ENCODE measurements around the gene DEDD2. TPM values are rescaled to one million over a fixed set of nuclear protein-coding genes. Genes with fewer than 3 reads are reported as not detected.
A peak's percentile ranks its signal among the peaks of the same experiment; 100 is the strongest.

The DEDD2 gene
- total and polyA plus RNA-seq, 10 of the 15 experiments (the other 5 are each of a cell fraction or from before 2014, with no cell fraction given): 2.5 to 24.7 (median 17.6) TPM

GRCh38 chr19:42232435-42232834 lies 15.0 kb upstream of the DEDD2 start:
- no peaks in the 10 kb centered on the region for H3K4me1 ChIP-seq (ENCODE audit: control insufficient read depth, insufficient read depth, low read length)
- H3K27ac ChIP-seq (ENCODE audit: control insufficient read depth, insufficient read depth): no peak overlapping the region
- H3K4me2 ChIP-seq (ENCODE audit: control insufficient read depth, insufficient read depth): no peak overlapping the region
- in situ Hi-C loops (cut with MboI) (no loop called here), intact Hi-C loops (cut with micrococcal nuclease; ENCODE audit: unreplicated experiment) (no loop called here)
- H3K79me2 ChIP-seq (ENCODE audit: control insufficient read depth, insufficient read depth, low read length): no peaks in the 10 kb centered on the region
- TSS peak; percentile 31 for BruUV-seq (replicated peaks)
- H3K36me3 ChIP-seq (ENCODE audit: control insufficient read depth in 2 of 2, insufficient read depth in 2 of 2, low read length in 1 of 2): peaks cover 30 to 36% of the 10 kb centered on the region in 2 experiments; a peak in 3 of 4 replicates
- POLR2A ChIA-PET: interaction anchor here (0.9 kb wide), 1 partner anchor 12 kb away, joined by 3 read pairs; the partner anchor contains the start of gene ZNF526
- no peak for TF ChIP-seq IKZF2 (IDR thresholded peaks at IDR 0.05)
- no peak for TF ChIP-seq SRF (IDR thresholded peaks at IDR 0.05; ENCODE audit: low read depth in 2 of 2, low read length in 2 of 2)
- no peak for TF ChIP-seq PML (IDR thresholded peaks at IDR 0.05; ENCODE audit: low read length)
- no peak for TF ChIP-seq LARP7 (IDR thresholded peaks at IDR 0.05)
- TF ChIP-seq, protein P1, sequence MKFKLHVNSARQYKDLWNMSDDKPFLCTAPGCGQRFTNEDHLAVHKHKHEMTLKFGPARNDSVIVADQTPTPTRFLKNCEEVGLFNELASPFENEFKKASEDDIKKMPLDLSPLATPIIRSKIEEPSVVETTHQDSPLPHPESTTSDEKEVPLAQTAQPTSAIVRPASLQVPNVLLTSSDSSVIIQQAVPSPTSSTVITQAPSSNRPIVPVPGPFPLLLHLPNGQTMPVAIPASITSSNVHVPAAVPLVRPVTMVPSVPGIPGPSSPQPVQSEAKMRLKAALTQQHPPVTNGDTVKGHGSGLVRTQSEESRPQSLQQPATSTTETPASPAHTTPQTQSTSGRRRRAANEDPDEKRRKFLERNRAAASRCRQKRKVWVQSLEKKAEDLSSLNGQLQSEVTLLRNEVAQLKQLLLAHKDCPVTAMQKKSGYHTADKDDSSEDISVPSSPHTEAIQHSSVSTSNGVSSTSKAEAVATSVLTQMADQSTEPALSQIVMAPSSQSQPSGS (IDR thresholded peaks at IDR 0.05; ENCODE audit: low read length): no peak
- no peak for TF ChIP-seq HDAC6 (IDR thresholded peaks at IDR 0.05; ENCODE audit: unreplicated experiment)
- TF ChIP-seq ESRRA (IDR thresholded peaks at IDR 0.05; ENCODE audit: low read length): no peak
- TF ChIP-seq ZNF217 (IDR thresholded peaks at IDR 0.05): no peak
- TF ChIP-seq MYC (IDR thresholded peaks at IDR 0.05; ENCODE audit: insufficient read depth, insufficient read length, insufficient replicate concordance, low read length, severe bottlenecking): no peak
- H3K4me3 ChIP-seq: no peak overlapping the region
- no peak for FAIRE-seq
- H2AFZ ChIP-seq (ENCODE audit: control insufficient read depth, low read depth, low read length): no peak overlapping the region
- RAD21 ChIA-PET (ENCODE audit: unreplicated experiment): interaction anchor here (1.4 to 2.3 kb wide), 2 partner anchors 11 to 64 kb away, joined by 3 to 5 read pairs; no protein-coding TSS in a partner anchor
- H4K20me1 ChIP-seq (ENCODE audit: control insufficient read depth, insufficient read depth): no peaks in the 10 kb centered on the region; the same call in 1 of the 2 replicates
- no peaks in the 10 kb centered on the region for H3K27me3 ChIP-seq (replicated peaks in 1 of 2; ENCODE audit: control insufficient read depth in 2 of 2, insufficient read depth in 2 of 2, low read length in 1 of 2)
- no peaks in the 10 kb centered on the region for H3K9me3 ChIP-seq (replicated peaks; ENCODE audit: control insufficient read depth, insufficient read depth, low read length)
- H3K9ac ChIP-seq (ENCODE audit: control insufficient read depth, insufficient read depth, low read length): no peak overlapping the region
- SMC1A ChIA-PET (ENCODE audit: uncharacterized antibody, unreplicated experiment): no interaction called here
- no peak for ATAC-seq
- no peak for DNase-seq (ENCODE audit: low read depth, low spot score)
- 96% methylated on average over 10 of the region's 10 CpGs for WGBS (ENCODE audit: insufficient coverage, insufficient replicate concordance, low lambda C conversion rate, missing lambda C conversion rate)
- CTCF ChIA-PET: interaction anchor here (0.7 to 1.8 kb wide), 3 partner anchors 9 to 47 kb away, joined by 3 to 5 read pairs (median 4); partner anchors contain the start of gene GSK3A

All from GM12878 (cell line).